ENCODE data around the gene CIDEB.

GRCh38 chr14:24329073-24329663 lies 21.4 kb upstream of the CIDEB start:
- TF ChIP-seq, protein P1, sequence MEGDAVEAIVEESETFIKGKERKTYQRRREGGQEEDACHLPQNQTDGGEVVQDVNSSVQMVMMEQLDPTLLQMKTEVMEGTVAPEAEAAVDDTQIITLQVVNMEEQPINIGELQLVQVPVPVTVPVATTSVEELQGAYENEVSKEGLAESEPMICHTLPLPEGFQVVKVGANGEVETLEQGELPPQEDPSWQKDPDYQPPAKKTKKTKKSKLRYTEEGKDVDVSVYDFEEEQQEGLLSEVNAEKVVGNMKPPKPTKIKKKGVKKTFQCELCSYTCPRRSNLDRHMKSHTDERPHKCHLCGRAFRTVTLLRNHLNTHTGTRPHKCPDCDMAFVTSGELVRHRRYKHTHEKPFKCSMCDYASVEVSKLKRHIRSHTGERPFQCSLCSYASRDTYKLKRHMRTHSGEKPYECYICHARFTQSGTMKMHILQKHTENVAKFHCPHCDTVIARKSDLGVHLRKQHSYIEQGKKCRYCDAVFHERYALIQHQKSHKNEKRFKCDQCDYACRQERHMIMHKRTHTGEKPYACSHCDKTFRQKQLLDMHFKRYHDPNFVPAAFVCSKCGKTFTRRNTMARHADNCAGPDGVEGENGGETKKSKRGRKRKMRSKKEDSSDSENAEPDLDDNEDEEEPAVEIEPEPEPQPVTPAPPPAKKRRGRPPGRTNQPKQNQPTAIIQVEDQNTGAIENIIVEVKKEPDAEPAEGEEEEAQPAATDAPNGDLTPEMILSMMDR (IDR thresholded peaks at IDR 0.05) = no peak
- TF ChIP-seq EZH2 (IDR thresholded peaks at IDR 0.05; ENCODE audit: borderline replicate concordance, insufficient read depth, low read depth, low read length, poor library complexity, severe bottlenecking) = no peak

All from B cell (primary cell).